Hematopoietic multipotent progenitor cell treated with erythropoietin and hydrocortisone succinate and interleukin-3 and kit ligand, for 6 days (in vitro differentiated cells): Measurements from ENCODE around the gene EPB41L2.
"Not testable (repeated sequence)": the region's sequence is repeated elsewhere in the genome, so short reads cannot be mapped to it uniquely, and the experiment has no call there.

Source experiments
- DNase-seq: peaks from one replicate; pipeline ENCODE4 v3.0.0-alpha.2; 2015

EPB41L2 gene

DNA sequence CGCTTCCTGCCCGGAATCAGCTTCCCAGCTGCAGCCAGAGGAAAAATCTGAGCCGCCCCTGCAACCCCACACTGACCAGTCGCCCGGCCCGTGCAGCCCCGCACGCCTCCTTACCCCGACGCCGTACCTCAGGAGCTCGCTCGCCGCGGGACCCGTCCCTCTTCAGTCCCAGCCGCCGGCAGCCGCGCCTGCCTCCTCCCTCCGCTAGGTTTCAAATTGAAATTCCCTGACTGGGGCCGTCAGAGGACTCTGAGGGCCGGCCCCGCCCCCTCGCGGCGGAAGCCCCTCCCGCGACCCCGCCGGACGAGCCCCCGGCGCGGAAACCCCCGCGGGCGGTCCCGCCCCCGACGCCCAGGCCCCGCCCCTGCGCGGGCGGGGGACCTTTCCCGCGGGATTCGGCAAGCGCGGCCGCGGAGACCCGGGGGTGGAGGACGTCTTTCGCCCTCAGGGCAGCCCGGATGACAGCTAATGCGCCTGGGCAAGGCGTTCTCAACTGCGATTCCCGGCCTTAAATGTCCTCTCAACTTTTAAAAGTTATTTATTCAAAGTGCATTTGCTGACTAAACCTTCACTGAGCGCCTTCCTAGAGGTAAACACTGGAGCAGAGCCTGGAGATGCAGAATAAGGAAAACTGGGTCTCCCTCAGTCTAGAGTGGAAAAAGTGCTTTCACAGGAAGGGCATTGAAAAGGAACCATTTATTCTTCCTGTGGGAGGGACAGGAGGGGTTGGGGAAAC lies at the start of gene EPB41L2:
TSS of gene EPB41L2 (minus strand) at position 218 of the 736 bp plus-strand sequence. CDS start 106,760 bp downstream, outside the sequence.
- peak; percentile 90 for DNase-seq

DNA sequence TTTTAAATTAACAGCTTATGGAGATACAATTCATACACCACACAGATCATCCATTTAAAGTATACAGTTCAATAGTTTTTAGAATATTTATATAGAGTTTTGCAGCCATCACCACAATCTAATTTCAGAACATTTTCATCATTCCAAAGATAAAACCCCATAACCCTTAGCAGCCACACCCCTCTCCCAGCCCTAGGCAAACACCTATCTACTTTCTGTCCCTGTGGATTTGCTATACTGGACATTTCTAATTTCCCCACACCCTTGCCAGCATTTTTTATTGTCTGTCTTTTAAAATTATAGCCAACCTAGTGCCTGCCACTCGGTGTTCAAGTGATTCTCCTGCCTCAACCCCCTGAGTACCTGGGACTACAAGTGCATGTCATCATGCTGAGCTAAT lies 49.2 kb upstream of the EPB41L2 start:
- no peak for DNase-seq

- DNase-seq = no peak
Observed at GRCh38 chr6:131107151-131107550, 44.1 kb upstream of the EPB41L2 start.

DNA sequence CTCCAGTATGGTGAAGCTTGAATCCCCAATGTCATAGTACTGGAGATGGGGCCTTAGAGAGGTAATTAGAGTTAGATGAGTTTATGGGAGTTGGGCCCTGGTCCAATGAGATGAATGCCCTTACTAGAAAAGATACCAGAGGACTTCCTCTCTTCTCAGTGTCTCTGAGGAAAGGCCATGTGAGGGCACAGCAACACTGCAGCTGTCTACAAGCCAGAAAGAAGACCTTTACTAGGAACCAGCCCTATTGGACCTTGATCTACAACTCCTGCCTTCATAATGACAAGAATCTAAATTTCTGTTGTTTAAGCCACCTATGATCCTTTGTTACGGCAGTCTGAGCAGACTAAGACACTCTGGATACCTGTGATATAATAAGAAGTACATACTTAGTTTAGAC lies 40.9 kb upstream of the EPB41L2 start:
- DNase-seq = no peak

- DNase-seq = no peak
Observed at GRCh38 chr6:131103296-131103695, 40.3 kb upstream of the EPB41L2 start.

DNA sequence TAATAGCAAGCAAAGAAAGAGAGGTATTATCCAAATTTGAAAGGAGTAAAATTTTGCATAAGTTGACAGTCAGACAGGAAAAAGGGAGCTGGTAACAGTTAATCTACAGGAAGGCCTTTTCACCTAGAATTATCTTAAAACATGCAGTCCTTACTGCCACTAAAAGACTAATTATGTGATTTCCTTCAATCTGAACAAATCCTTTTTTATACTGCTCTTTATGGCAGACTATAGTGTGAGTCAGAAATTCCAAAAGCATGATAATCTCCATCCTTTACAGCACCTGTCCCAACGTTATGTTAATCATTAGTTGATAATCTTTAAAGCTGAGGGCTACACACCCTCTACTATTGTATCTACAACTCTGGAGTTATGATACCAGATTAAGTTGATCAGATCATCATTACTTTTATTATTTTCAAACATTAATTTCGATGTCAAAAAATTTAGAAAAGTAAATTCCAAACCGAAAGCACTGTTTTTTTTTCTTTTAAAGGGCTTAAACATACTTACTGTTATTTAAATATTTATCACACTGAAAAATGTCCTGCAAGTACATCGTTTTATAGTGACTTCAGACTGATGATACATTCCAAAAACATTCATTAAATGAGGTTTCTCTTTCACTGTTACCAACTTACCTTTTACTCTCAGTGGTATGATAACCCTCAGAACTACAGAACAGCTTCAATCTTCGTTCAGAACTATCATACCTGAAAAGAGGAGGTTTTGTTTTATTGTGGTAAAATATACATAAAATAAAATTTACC lies 39.1 kb upstream of the EPB41L2 start:
- DNase-seq = no peak

GRCh38 chr6:131096786-131097185 lies 33.7 kb upstream of the EPB41L2 start:
- DNase-seq = no peak

GRCh38 chr6:131093334-131093733 lies 30.3 kb upstream of the EPB41L2 start:
- DNase-seq = no peak

DNA sequence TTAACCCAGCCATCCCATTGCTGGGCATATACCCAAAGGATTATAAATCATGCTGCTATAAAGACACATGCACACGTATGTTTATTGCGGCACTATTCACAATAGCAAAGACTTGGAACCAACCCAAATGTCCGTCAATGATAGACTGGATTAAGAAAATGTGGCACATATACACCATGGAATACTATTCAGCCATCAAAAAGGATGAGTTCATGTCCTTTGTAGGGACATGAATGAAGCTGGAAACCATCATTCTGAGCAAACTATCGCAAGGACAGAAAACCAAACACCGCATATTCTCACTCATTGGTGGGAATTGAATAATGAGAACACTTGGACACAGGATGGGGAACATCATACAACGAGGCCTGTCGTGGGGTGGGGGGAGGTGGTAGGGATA lies 28.9 kb upstream of the EPB41L2 start:
- DNase-seq = not testable (repeated sequence)

GRCh38 chr6:131090339-131090738 lies 27.3 kb upstream of the EPB41L2 start:
- not testable (repeated sequence) for DNase-seq

DNA sequence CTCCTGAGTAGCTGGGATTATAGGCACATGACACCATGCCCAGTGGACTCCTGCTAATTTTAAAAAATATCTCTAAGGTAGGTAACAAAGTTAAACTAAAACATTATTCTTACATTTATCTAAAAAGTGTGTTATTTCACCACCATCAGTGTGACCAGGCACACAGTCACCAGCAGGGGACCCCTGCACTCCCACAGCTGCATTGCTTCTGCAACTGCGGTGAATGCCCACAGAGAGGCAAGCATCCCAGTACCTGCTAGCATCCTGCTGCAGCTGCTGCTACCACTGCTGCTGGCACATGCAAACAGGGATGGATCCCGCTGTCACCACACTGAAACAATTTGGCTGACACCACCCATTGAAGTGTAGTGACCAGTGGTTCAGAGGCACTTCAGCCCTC lies 21.9 kb upstream of the EPB41L2 start:
- no peak for DNase-seq

- DNase-seq = no peak
Observed at GRCh38 chr6:131083687-131084086, 20.6 kb upstream of the EPB41L2 start.

- DNase-seq = no peak
Observed at GRCh38 chr6:131082335-131082734, 19.3 kb upstream of the EPB41L2 start.

DNA sequence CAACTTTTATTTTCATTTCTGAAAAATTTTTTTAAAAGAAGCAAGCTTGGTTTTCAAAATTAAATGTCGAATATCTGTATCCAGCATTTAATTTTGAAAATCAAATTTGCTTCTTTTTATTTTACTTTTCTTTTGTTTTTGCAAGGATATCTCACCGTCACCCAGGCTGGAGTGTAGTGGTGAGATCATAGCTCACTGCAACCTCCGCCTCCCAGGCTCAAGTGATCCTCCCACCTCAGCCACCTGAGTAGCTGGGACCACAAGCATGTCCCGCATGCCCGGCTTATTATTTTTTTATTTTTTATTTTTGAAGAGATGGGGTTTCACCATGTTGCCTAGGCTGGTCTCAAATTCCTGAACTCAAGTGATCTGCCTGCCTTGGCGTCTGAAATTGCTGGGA lies 17.0 kb upstream of the EPB41L2 start:
- DNase-seq = no peak

DNA sequence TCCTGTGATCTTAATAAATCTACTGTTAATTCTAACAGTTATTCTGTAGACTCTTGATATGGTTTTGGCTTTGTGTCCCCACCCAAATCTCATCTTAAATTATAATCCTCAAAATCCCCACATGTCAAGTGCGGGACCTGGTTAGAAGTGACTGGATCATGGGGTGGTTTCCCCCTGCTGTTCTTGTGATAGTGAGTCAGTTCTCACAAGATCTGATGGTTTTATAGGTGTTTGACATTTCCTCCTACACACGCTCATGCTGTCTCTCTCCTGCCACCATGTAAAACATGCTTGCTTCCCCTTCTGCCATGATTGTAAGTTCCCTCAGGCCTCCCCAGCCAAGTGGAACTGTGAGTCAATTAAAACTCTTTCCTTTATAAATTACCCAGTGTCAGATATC lies 10.5 kb upstream of the EPB41L2 start:
- DNase-seq = no peak

DNA sequence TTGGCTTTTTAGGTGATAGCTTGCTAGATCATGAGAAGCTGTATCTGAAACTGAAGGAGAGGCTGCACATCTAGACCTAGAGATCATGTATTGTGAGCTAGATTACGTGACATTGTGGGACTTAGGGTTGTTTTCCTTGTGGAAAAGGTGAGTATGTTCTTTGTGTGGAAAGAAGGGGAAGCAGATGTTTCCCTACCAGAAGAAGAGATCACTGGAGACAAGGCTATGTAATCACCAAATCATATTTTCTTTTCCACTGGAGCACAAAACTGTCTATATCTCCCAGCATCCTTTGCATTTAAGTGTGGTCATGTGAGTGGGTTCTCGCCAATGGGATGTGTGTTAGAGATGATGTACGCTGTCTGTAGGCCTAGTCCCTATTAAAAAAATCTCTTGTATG lies 7.0 kb upstream of the EPB41L2 start:
- no peak for DNase-seq

- peak; percentile 73 for DNase-seq
Observed at GRCh38 chr6:131068165-131068564, 5.1 kb upstream of the EPB41L2 start.

DNA sequence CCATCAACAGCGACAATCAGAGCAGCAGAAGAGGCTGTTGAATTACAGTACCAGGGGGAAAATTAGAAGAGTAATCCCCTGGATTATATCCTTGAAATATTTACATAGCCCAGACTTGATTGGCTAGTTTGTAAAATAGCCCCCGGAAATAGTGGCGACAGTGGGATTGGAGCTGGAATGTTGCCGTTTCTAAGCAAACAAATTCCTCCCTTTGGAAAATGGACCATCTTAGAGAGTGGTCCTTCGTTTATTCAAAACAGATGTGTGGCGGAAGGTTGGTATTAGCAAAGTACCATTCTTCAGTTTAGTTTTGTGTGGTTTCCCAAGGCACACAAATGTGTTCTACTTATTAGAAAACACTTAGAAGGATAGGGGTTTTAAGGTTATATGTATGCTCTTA lies 4.5 kb upstream of the EPB41L2 start:
- no peak for DNase-seq

DNA sequence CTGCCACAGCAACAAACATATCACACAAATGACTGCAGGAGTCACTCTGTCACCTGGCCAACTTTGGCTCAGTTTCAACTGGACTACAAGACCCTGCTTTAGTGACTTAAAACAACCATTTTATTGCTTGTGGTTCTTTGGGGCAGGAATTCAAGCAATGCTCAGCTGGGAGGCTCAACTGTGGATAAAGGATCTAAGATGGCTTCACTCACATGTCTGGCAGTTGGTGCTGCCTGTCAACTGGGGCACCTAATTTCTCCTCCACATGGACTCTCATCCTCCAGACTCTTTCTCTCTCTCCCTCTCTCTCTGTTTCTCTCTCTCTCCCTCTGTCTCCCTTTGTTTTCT lies 2.8 kb upstream of the EPB41L2 start:
- DNase-seq = no peak

- peak; percentile 92 for DNase-seq
Observed at GRCh38 chr6:131065112-131065823, 2.2 kb upstream of the EPB41L2 start.

GRCh38 chr6:131063764-131064272 lies 773 bp upstream of the EPB41L2 start:
- no peak for DNase-seq

- peak; percentile 40 for DNase-seq
Observed at GRCh38 chr6:131062241-131063027, 611 bp downstream of the EPB41L2 start.

GRCh38 chr6:131061751-131062119 lies 1.3 kb downstream of the EPB41L2 start:
- peak; percentile 20 for DNase-seq
